ENCODE results near the gene TUBA1C.

- TF ChIP-seq CTCF (IDR thresholded peaks at IDR 0.05) (no peak), POLR2AphosphoS5 (IDR thresholded peaks at IDR 0.05) (no peak)
Observed at GRCh38 chr12:49227713-49228112, 37.2 kb upstream of the TUBA1C start.
